Measurements from ENCODE around the gene SLC22A4. TPM values are rescaled to one million over a fixed set of nuclear protein-coding genes. Genes with fewer than 3 reads are reported as not detected.

The SLC22A4 gene
- total RNA-seq, 1 experiment from 2014 or later = 0.72 TPM

- peaks cover 17% of the 10 kb centered on the region for H3K27me3 Mint-ChIP-seq (ENCODE audit: low read depth)
- peaks cover 0 to 5% of the 10 kb centered on the region in 2 experiments; a peak in 1 of 5 replicates for H3K9me3 Mint-ChIP-seq
- no peak for TF ChIP-seq CTCF (conservative IDR thresholded peaks at IDR 0.05)
- H3K79me1 ChIP-seq (ENCODE audit: insufficient read depth, low read depth, low read length, poor library complexity, severe bottlenecking) = no peaks in the 10 kb centered on the region
- H3K9me3 ChIP-seq (ENCODE audit: control insufficient read depth, low read depth, low read length) = no peaks in the 10 kb centered on the region
- H4K5ac ChIP-seq (ENCODE audit: insufficient read length, low read depth, low read length) = no peak overlapping the region
- H2BK5ac ChIP-seq (ENCODE audit: insufficient read length, low read length) = no peak overlapping the region
- H3K4me2 ChIP-seq (ENCODE audit: insufficient read depth, insufficient read length, low read length) = no peak overlapping the region
- H2BK20ac ChIP-seq (ENCODE audit: low read depth, low read length, poor library complexity, severe bottlenecking) = no peak overlapping the region
- WGBS (ENCODE audit: extremely low coverage, insufficient read length, low lambda C conversion rate) = no CpG with 5 or more reads among the region's 3 CpGs
- H3K4me1 ChIP-seq (ENCODE audit: insufficient read depth, low read length) = 0 out of 2 replicates have a peak, but pooled peaks cover 5% of the 10 kb centered on the region
- H3K27ac Mint-ChIP-seq = no peak overlapping the region
- H3K79me2 ChIP-seq (ENCODE audit: insufficient read depth, low read length) = no peaks in the 10 kb centered on the region
- no peak overlapping the region for H3T11ph ChIP-seq (ENCODE audit: low read length)
- H4K8ac ChIP-seq (replicated peaks; ENCODE audit: insufficient read length, low read depth, low read length) = no peak overlapping the region
- H3K9ac ChIP-seq (ENCODE audit: extremely low read depth, insufficient read length, low read length) = no peak overlapping the region
- no peak overlapping the region for H2AK5ac ChIP-seq (ENCODE audit: insufficient read length, low read length)
- H3K56ac ChIP-seq (ENCODE audit: insufficient read length, low read depth, low read length) = no peak overlapping the region
- H3K4ac ChIP-seq (ENCODE audit: low read depth, low read length) = no peak overlapping the region
- DNase-seq = no peak
- no peaks in the 10 kb centered on the region for H3K27me3 ChIP-seq (ENCODE audit: insufficient read depth, low read length)
- no peak overlapping the region for H2AFZ ChIP-seq (ENCODE audit: low read length)
- H3K27ac ChIP-seq (ENCODE audit: insufficient read length, low read depth, low read length) = no peak overlapping the region
- peaks cover 12 to 18% of the 10 kb centered on the region in 2 experiments for H3K4me1 Mint-ChIP-seq
- no peak overlapping the region for H3K18ac ChIP-seq (ENCODE audit: insufficient read length, low read depth, low read length)
- no peak overlapping the region for H3K4me3 Mint-ChIP-seq
- H4K91ac ChIP-seq (ENCODE audit: insufficient read length, low read depth, low read length) = no peak overlapping the region
- no peaks in the 10 kb centered on the region for H3K23me2 ChIP-seq (ENCODE audit: insufficient read length, low read depth, low read length, poor library complexity, severe bottlenecking)
- H4K20me1 ChIP-seq (ENCODE audit: control insufficient read depth, insufficient read depth, insufficient read length) = no peaks in the 10 kb centered on the region
- no peak overlapping the region for H2BK120ac ChIP-seq (ENCODE audit: low read depth, low read length, poor library complexity, severe bottlenecking)
- no peak overlapping the region for H3K14ac ChIP-seq (ENCODE audit: insufficient read depth, low read length)
- H3K23ac ChIP-seq (ENCODE audit: insufficient read length, low read depth, low read length) = no peak overlapping the region
- H2BK15ac ChIP-seq (ENCODE audit: low read depth, low read length) = no peak overlapping the region
- H2BK12ac ChIP-seq (ENCODE audit: insufficient read length, low read depth, low read length) = no peak overlapping the region
- H3K36me3 Mint-ChIP-seq (ENCODE audit: insufficient read depth in 1 of 3, low read depth in 3 of 3) = no peaks in the 10 kb centered on the region; a peak in 1 of 7 replicates
Measured at GRCh38 chr5:132279801-132280200, 14.4 kb upstream of the SLC22A4 start.

All from H9 (cell line).